CD14-positive monocyte (primary cell): ENCODE results near the gene ADAMTS3. TPM values are rescaled to one million over a fixed set of nuclear protein-coding genes. Genes with fewer than 3 reads are reported as not detected.

Experiments used
- DNase-seq, 3 donors: peaks; one replicate each; pipeline ENCODE4 v3.0.0-alpha.2; 2011 to 2022
- H2AFZ ChIP-seq: 2 replicates; pipeline ENCODE4 v1.6.0; 2012; ENCODE audit warnings: mild to moderate bottlenecking, low read depth, low read length, inconsistent platforms; ENCODE audit not compliant: insufficient read depth, poor library complexity, severe bottlenecking
- H3K27ac ChIP-seq, 2 donors: 1 replicate in 1 of 2; 2 replicates in 1 of 2; pipeline ENCODE4 v1.5.1; 2012 to 2013; ENCODE audit warnings: low read length in 2 of 2, control low read depth in 1 of 2, inconsistent platforms in 1 of 2, low read depth in 1 of 2, mild to moderate bottlenecking in 1 of 2
- H3K27me3 ChIP-seq, 2 donors: one replicate each; pipeline versions ENCODE4 v1.6.0 to v1.6.1; 2011 to 2013; ENCODE audit warnings: low read length in 2 of 2; ENCODE audit not compliant: control insufficient read depth in 2 of 2, insufficient read depth in 2 of 2
- H3K36me3 ChIP-seq, 2 donors: replicated peaks in 1 of 2; 1 replicate in 1 of 2; 2 replicates in 1 of 2; pipeline versions ENCODE4 v1.5.1 to v1.6.1; 2012 to 2013; ENCODE audit warnings: low read length in 2 of 2, control low read depth in 1 of 2, inconsistent platforms in 1 of 2, mild to moderate bottlenecking in 1 of 2; ENCODE audit not compliant: insufficient read depth in 2 of 2, control insufficient read depth in 1 of 2
- H3K4me1 ChIP-seq, 2 donors: 1 replicate in 1 of 2; 2 replicates in 1 of 2; pipeline versions ENCODE4 v1.5.1 to v1.6.1; 2012 to 2013; ENCODE audit warnings: low read length in 2 of 2, control low read depth in 1 of 2, inconsistent platforms in 1 of 2, mild to moderate bottlenecking in 1 of 2, moderate library complexity in 1 of 2; ENCODE audit not compliant: insufficient read depth in 2 of 2, control insufficient read depth in 1 of 2
- H3K4me2 ChIP-seq: replicated peaks from 2 replicates; pipeline ENCODE3; 2012; ENCODE audit warnings: low read length, moderate library complexity, mild to moderate bottlenecking; ENCODE audit not compliant: poor library complexity, severe bottlenecking; ENCODE audit errors: extremely low read depth
- H3K4me3 ChIP-seq, 3 experiments: fragments of 200-600 bp in 1 of 3; sonication (generic) in 1 of 3; replicated peaks in 1 of 3; 1 replicate in 2 of 3; 2 replicates in 1 of 3; pipeline ENCODE4 v1.5.1; 2011 to 2013; ENCODE audit warnings: low read length in 3 of 3, mild to moderate bottlenecking in 3 of 3, control low read depth in 2 of 3, low read depth in 2 of 3, inconsistent platforms in 1 of 3, moderate library complexity in 1 of 3
- H3K79me2 ChIP-seq: 2 replicates; pipeline ENCODE4 v1.6.0; 2012; ENCODE audit warnings: mild to moderate bottlenecking, control low read depth, inconsistent platforms, low read length, moderate library complexity; ENCODE audit not compliant: insufficient read depth
- H3K9ac ChIP-seq: 2 replicates; pipeline ENCODE4 v1.6.0; 2017; ENCODE audit warnings: low read length, mild to moderate bottlenecking; ENCODE audit not compliant: insufficient read depth, poor library complexity, severe bottlenecking
- H3K9me3 ChIP-seq, 2 donors: replicated peaks in 1 of 2; 1 replicate in 1 of 2; 2 replicates in 1 of 2; pipeline versions ENCODE4 v1.5.1 to v1.6.1; 2012 to 2013; ENCODE audit warnings: low read length in 2 of 2, control low read depth in 1 of 2; ENCODE audit not compliant: control insufficient read depth in 1 of 2, insufficient read depth in 1 of 2
- H4K20me1 ChIP-seq: 2 replicates; pipeline ENCODE4 v1.6.0; 2012; ENCODE audit warnings: mild to moderate bottlenecking, low read length, control low read depth, moderate library complexity; ENCODE audit not compliant: insufficient read depth
- H3K27ac Mint-ChIP-seq, 7 donors: one replicate each; pipeline ENCODE4 v1.8.0; 2020; ENCODE audit warnings: mild to moderate bottlenecking in 7 of 7, mixed read lengths in 7 of 7, moderate library complexity in 6 of 7, inconsistent platforms in 2 of 7
- H3K27me3 Mint-ChIP-seq, 3 donors: one replicate each; pipeline ENCODE4 v1.8.0; 2021 to 2022; ENCODE audit warnings: low read depth in 3 of 3, mild to moderate bottlenecking in 3 of 3, mixed read lengths in 3 of 3, moderate library complexity in 3 of 3, inconsistent platforms in 1 of 3
- H3K36me3 Mint-ChIP-seq, 2 donors: one replicate each; pipeline ENCODE4 v1.8.0; 2020; ENCODE audit warnings: mixed read lengths in 2 of 2, inconsistent platforms in 1 of 2, mild to moderate bottlenecking in 1 of 2
- H3K4me1 Mint-ChIP-seq: one replicate; pipeline ENCODE4 v1.8.0; 2020; ENCODE audit warnings: mild to moderate bottlenecking, mixed read lengths
- H3K4me3 Mint-ChIP-seq, 2 donors: one replicate each; pipeline ENCODE4 v1.8.0; 2020; ENCODE audit warnings: mild to moderate bottlenecking in 2 of 2, mixed read lengths in 2 of 2, moderate library complexity in 1 of 2
- H3K9me3 Mint-ChIP-seq, 7 donors: one replicate each; pipeline ENCODE4 v1.8.0; 2020 to 2022; ENCODE audit warnings: mixed read lengths in 7 of 7, mild to moderate bottlenecking in 6 of 7, moderate library complexity in 6 of 7, inconsistent platforms in 2 of 7
- CTCF ChIP-seq: fragments of 200-600 bp; IDR thresholded peaks from one replicate; pipeline ENCODE4 v1.8.0; 2022; ENCODE audit warnings: antibody characterized with exemption, mild to moderate bottlenecking
- WGBS: methylation state at CpG from one replicate; pipeline ENCODE4 v1.1.5; 2013; ENCODE audit warnings: missing lambda C conversion rate; ENCODE audit not compliant: insufficient coverage; 5-methylcytosine and 5-hydroxymethylcytosine counted together
- intact Hi-C, 2 donors: fragments of 100-400 bp; cut with micrococcal nuclease; formaldehyde crosslinking; loops; one replicate each; pipeline versions ENCODE4 v1.15.0 to v1.15.1; 2023
- polyA plus RNA-seq, 3 donors: library from polyadenylated mRNA; depleted of rRNA in 1 of 3; unstranded in 2 of 3; stranded (reverse) in 1 of 3; fragments of 300-500 nt in 2 of 3; fragments of >200 nt in 1 of 3; fragmentation: Illumina TruSeq in 2 of 3; gene quantifications; 1 replicate in 2 of 3; 2 replicates in 1 of 3; pipeline ENCODE4 v1.2.3, GENCODE V29; 2012 to 2021

ADAMTS3 gene
- polyA plus RNA-seq, 3 donors = not detected

DNA sequence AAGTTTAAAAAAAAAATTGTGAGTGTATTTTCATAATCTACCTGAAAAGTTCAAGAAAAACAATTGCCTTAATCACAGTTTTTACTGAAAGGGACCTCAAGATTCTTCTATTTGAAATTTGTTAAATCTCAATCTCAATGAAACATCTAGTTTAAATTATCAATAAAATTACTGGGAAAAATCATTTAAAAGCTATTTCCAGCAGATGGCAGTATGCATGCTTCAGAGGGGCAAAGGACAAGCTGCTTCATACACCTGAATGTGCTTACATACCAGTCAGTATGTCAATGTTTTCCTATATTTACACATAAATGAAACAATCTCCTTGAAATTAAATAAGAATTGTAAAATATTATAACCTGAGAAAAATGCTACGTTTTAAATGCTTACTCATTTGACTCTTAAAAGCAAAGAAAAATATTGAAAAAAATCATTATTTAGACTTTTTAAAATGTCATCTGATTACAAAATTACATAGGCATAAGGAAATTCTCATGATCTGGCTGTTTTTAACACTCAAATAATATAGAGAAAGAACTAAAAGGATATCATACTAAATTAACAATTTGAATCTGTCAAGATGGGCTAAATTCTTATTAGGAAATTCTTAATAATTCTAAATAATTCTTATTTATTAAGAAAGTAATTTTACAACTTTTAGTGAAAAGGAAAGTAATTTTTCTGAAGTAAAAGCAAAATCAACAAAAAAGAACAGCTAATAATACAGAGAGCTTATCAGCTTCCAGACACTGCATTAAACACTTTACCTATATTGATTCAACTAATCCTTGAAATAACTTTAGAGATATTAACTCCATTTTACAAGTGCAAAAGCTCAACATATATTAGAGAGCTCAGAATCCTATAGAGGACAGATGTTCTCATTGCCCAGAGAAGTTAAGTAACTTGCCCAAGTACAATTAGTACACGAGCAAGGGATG, 242.1 kb downstream of the ADAMTS3 start:
- Histone ChIP-seq H3K27me3 (no peaks in the 10 kb centered on the region), H4K20me1 (no peaks in the 10 kb centered on the region), H3K9me3 (no peaks in the 10 kb centered on the region), H3K36me3 (no peaks in the 10 kb centered on the region), H3K9ac (no peak overlapping the region), H3K79me2 (no peaks in the 10 kb centered on the region), H3K4me1 (no peaks in the 10 kb centered on the region), H3K4me2 (no peak overlapping the region), H3K27ac (no peak overlapping the region), H2AFZ (no peak overlapping the region), H3K4me3 (no peak overlapping the region)
- no peak for TF ChIP-seq CTCF
- Mint-ChIP-seq H3K4me3 (no peak overlapping the region), H3K9me3 (no peaks in the 10 kb centered on the region), H3K27ac (no peak overlapping the region), H3K4me1 (no peaks in the 10 kb centered on the region), H3K27me3 (peaks cover 0 to 7% (median 2%) of the 10 kb centered on the region in 3 donors), H3K36me3 (no peaks in the 10 kb centered on the region)
- no peak for DNase-seq
- intact Hi-C loops = no loop called here
- 89% methylated on average over 1 of the region's 2 CpGs for WGBS

GRCh38 chr4:72325215-72325614, 243.8 kb downstream of the ADAMTS3 start:
- peaks cover 0 to 7% (median 2%) of the 10 kb centered on the region in 3 donors for H3K27me3 Mint-ChIP-seq
- TF ChIP-seq CTCF = no peak
- Histone ChIP-seq H3K4me3 (no peak overlapping the region), H4K20me1 (no peaks in the 10 kb centered on the region), H3K27ac (no peak overlapping the region), H3K36me3 (no peaks in the 10 kb centered on the region), H3K9ac (no peak overlapping the region), H2AFZ (no peak overlapping the region), H3K9me3 (no peaks in the 10 kb centered on the region), H3K4me2 (no peak overlapping the region), H3K79me2 (no peaks in the 10 kb centered on the region), H3K27me3 (no peaks in the 10 kb centered on the region), H3K4me1 (no peaks in the 10 kb centered on the region)
- H3K4me1 Mint-ChIP-seq = no peaks in the 10 kb centered on the region
- H3K4me3 Mint-ChIP-seq = no peak overlapping the region
- H3K9me3 Mint-ChIP-seq = no peaks in the 10 kb centered on the region
- H3K27ac Mint-ChIP-seq = no peak overlapping the region
- intact Hi-C loops = no loop called here
- no peaks in the 10 kb centered on the region for H3K36me3 Mint-ChIP-seq
- DNase-seq = no peak
